H1 (cell line): ENCODE results near the gene KIR3DL3. TPM values are rescaled to one million over a fixed set of nuclear protein-coding genes. Genes with fewer than 3 reads are reported as not detected.

Experiments used
- CTCF ChIA-PET: fragments of 300-600 bp; sonication (Branson Sonifier 250); formaldehyde crosslinking; loops from one replicate; lab custom pipeline; 2021; ENCODE audit not compliant: partially characterized antibody; lab: Charles Lee
- POLR2A ChIA-PET: fragments of 300-600 bp; sonication (Branson Sonifier 250); formaldehyde crosslinking; loops from one replicate; lab custom pipeline; 2021; ENCODE audit warnings: inconsistent platforms; ENCODE audit not compliant: partially characterized antibody; lab: Charles Lee
- DNase-seq, 2 experiments: peaks; one replicate each; pipeline versions ENCODE4 v3.0.0 to v3.0.0-alpha.2; 2010 to 2022; ENCODE audit warnings: low spot score in 2 of 2, low read depth in 1 of 2, mixed read lengths in 1 of 2
- FAIRE-seq: peaks from 2 replicates; lab custom pipeline; 2011; peaks lifted over from hg19 to GRCh38; lab: Jason Lieb, UNC
- H2AFZ ChIP-seq: 2 replicates; pipeline ENCODE4 v1.8.1; 2012; ENCODE audit warnings: low read length, inconsistent platforms
- H2AK5ac ChIP-seq: 2 replicates; pipeline ENCODE4 v1.6.1; 2013; ENCODE audit warnings: low read depth, low read length
- H2BK120ac ChIP-seq: replicated peaks from 2 replicates; pipeline ENCODE3; 2013; ENCODE audit warnings: low read depth, low read length, inconsistent platforms
- H2BK12ac ChIP-seq: 2 replicates; pipeline ENCODE4 v1.6.1; 2013; ENCODE audit warnings: low read depth, low read length
- H2BK15ac ChIP-seq: 2 replicates; pipeline ENCODE4 v1.6.1; 2013; ENCODE audit warnings: low read length
- H2BK20ac ChIP-seq: 2 replicates; pipeline ENCODE4 v1.6.1; 2013; ENCODE audit warnings: low read length
- H2BK5ac ChIP-seq: 2 replicates; pipeline ENCODE4 v1.6.1; 2013; ENCODE audit warnings: low read depth, low read length
- H3K14ac ChIP-seq: 2 replicates; pipeline ENCODE4 v1.6.1; 2013; ENCODE audit warnings: inconsistent platforms; ENCODE audit not compliant: insufficient read length
- H3K18ac ChIP-seq: 2 replicates; pipeline ENCODE4 v1.6.1; 2013; ENCODE audit warnings: low read length; ENCODE audit errors: extremely low read depth
- H3K23ac ChIP-seq: 2 replicates; pipeline ENCODE4 v1.6.1; 2013; ENCODE audit warnings: inconsistent platforms; ENCODE audit not compliant: insufficient read length
- H3K23me2 ChIP-seq: 2 replicates; pipeline ENCODE4 v1.6.1; 2013; ENCODE audit warnings: low read depth, low read length
- H3K27ac ChIP-seq: 2 replicates; pipeline ENCODE4 v1.6.1; 2011; ENCODE audit warnings: low read depth, low read length, inconsistent platforms
- H3K27me3 ChIP-seq, 4 experiments: replicated peaks in 1 of 4; 1 replicate in 1 of 4; 2 replicates in 3 of 4; pipeline versions ENCODE4 v1.6.1 to v1.8.1; 2011 to 2013; ENCODE audit warnings: low read length in 3 of 4, mild to moderate bottlenecking in 3 of 4, inconsistent platforms in 2 of 4, mixed read lengths in 2 of 4, moderate library complexity in 1 of 4; ENCODE audit not compliant: control insufficient read depth in 3 of 4, insufficient read depth in 3 of 4; ENCODE audit errors: extremely low read depth in 1 of 4
- H3K36me3 ChIP-seq, 4 experiments: 2 replicates each; pipeline versions ENCODE4 v1.6.1 to v1.8.1; 2011 to 2013; ENCODE audit warnings: mild to moderate bottlenecking in 4 of 4, low read length in 3 of 4, moderate library complexity in 2 of 4, control low read depth in 1 of 4, inconsistent platforms in 1 of 4; ENCODE audit not compliant: insufficient read depth in 4 of 4, control insufficient read depth in 2 of 4
- H3K4ac ChIP-seq: replicated peaks from 2 replicates; pipeline ENCODE3; 2013; ENCODE audit warnings: low read length, low read depth, mixed read lengths, inconsistent platforms; ENCODE audit not compliant: insufficient read length
- H3K4me1 ChIP-seq, 4 experiments: replicated peaks in 1 of 4; 1 replicate in 1 of 4; 2 replicates in 3 of 4; pipeline versions ENCODE4 v1.6.1 to v1.8.1; 2011 to 2013; ENCODE audit warnings: low read length in 3 of 4, inconsistent platforms in 2 of 4, mixed read lengths in 1 of 4; ENCODE audit not compliant: insufficient read depth in 4 of 4, control insufficient read depth in 3 of 4
- H3K4me2 ChIP-seq, 2 experiments: 2 replicates each; pipeline versions ENCODE4 v1.6.1 to v1.8.1; 2011 to 2013; ENCODE audit warnings: low read depth in 2 of 2, low read length in 2 of 2, control low read depth in 1 of 2, inconsistent platforms in 1 of 2, mild to moderate bottlenecking in 1 of 2; ENCODE audit not compliant: insufficient read depth in 1 of 2
- H3K4me3 ChIP-seq, 4 experiments: fragments of 200-600, 300-600 bp in 1 of 4; sonication (generic), shearing (Covaris generic), sonication (Bioruptor Twin) in 1 of 4; 2 replicates each; pipeline versions ENCODE4 v1.5.1 to v1.8.1; 2011 to 2016; ENCODE audit warnings: low read length in 4 of 4, low read depth in 3 of 4, control low read depth in 2 of 4, inconsistent platforms in 2 of 4, mild to moderate bottlenecking in 2 of 4, mixed read lengths in 1 of 4, moderate library complexity in 1 of 4; ENCODE audit not compliant: insufficient read depth in 2 of 4; ENCODE audit errors: extremely low read depth in 1 of 4
- H3K56ac ChIP-seq: replicated peaks from 2 replicates; pipeline ENCODE3; 2013; ENCODE audit warnings: low read depth, mild to moderate bottlenecking, mixed read lengths, low read length, inconsistent platforms; ENCODE audit not compliant: insufficient read length
- H3K79me1 ChIP-seq: 2 replicates; pipeline ENCODE4 v1.6.1; 2013; ENCODE audit warnings: low read depth, low read length, control low read depth
- H3K79me2 ChIP-seq, 2 experiments: 2 replicates each; pipeline versions ENCODE4 v1.6.1 to v1.8.1; 2012 to 2013; ENCODE audit warnings: low read length in 2 of 2, mild to moderate bottlenecking in 2 of 2, inconsistent platforms in 1 of 2; ENCODE audit not compliant: insufficient read depth in 2 of 2, control insufficient read depth in 1 of 2
- H3K9ac ChIP-seq, 4 experiments: replicated peaks in 1 of 4; 1 replicate in 1 of 4; 2 replicates in 3 of 4; pipeline versions ENCODE4 v1.6.1 to v1.8.1; 2011 to 2013; ENCODE audit warnings: low read depth in 3 of 4, low read length in 3 of 4, control low read depth in 2 of 4, mild to moderate bottlenecking in 2 of 4, moderate library complexity in 2 of 4, inconsistent platforms in 1 of 4; ENCODE audit errors: extremely low read depth in 1 of 4
- H3K9me3 ChIP-seq, 2 experiments: 2 replicates each; pipeline versions ENCODE4 v1.6.1 to v1.8.1; 2012 to 2013; ENCODE audit warnings: mild to moderate bottlenecking in 2 of 2, moderate library complexity in 2 of 2, control low read depth in 1 of 2, inconsistent platforms in 1 of 2, low read depth in 1 of 2, low read length in 1 of 2, mixed read lengths in 1 of 2; ENCODE audit not compliant: insufficient read depth in 2 of 2
- H4K20me1 ChIP-seq, 2 experiments: replicated peaks in 1 of 2; 2 replicates each; pipeline versions ENCODE3 to v1.8.1; 2011 to 2013; ENCODE audit warnings: inconsistent platforms in 2 of 2, low read length in 2 of 2, mild to moderate bottlenecking in 1 of 2; ENCODE audit not compliant: insufficient read depth in 2 of 2, control insufficient read depth in 1 of 2
- H4K5ac ChIP-seq: 2 replicates; pipeline ENCODE4 v1.6.1; 2013; ENCODE audit warnings: low read length, low read depth, mixed read lengths, inconsistent platforms; ENCODE audit not compliant: insufficient read length
- H4K8ac ChIP-seq: 2 replicates; pipeline ENCODE4 v1.8.0; 2013; ENCODE audit warnings: mild to moderate bottlenecking, moderate library complexity, low read length, inconsistent platforms; ENCODE audit not compliant: insufficient read depth; ENCODE audit errors: extremely low read depth
- H4K91ac ChIP-seq: replicated peaks from 2 replicates; pipeline ENCODE3; 2013; ENCODE audit warnings: low read length, mixed read lengths, inconsistent platforms; ENCODE audit not compliant: insufficient read length
- CHD2 ChIP-seq: IDR thresholded peaks from 2 replicates; pipeline ENCODE4 v1.6.1; 2012; ENCODE audit warnings: low read length, improper control_type of control experiment
- EZH2 ChIP-seq: fragments of 200-600 bp; sonication (generic); IDR thresholded peaks from 2 replicates; pipeline ENCODE4 v1.7.1; 2012; ENCODE audit warnings: low read depth, mild to moderate bottlenecking, moderate library complexity, low read length, inconsistent platforms; ENCODE audit not compliant: severe bottlenecking
- JUN ChIP-seq: IDR thresholded peaks from 2 replicates; pipeline ENCODE4 v1.6.1; 2011; ENCODE audit warnings: low read depth, mild to moderate bottlenecking, improper control_type of control experiment, low read length
- KDM4A ChIP-seq: IDR thresholded peaks from one replicate; pipeline ENCODE4 v1.7.1; 2012; ENCODE audit warnings: low read depth, mild to moderate bottlenecking, moderate library complexity, low read length, inconsistent platforms; ENCODE audit not compliant: severe bottlenecking
- NANOG ChIP-seq: IDR thresholded peaks from 2 replicates; pipeline ENCODE4 v1.6.1; 2011; ENCODE audit warnings: low read length, low read depth, mild to moderate bottlenecking, inconsistent platforms; ENCODE audit not compliant: insufficient read depth, poor library complexity, severe bottlenecking
- SIRT6 ChIP-seq: IDR thresholded peaks from one replicate; pipeline ENCODE4 v1.7.1; 2012; ENCODE audit warnings: low read length, inconsistent platforms
- SP4 ChIP-seq: IDR thresholded peaks from 2 replicates; pipeline ENCODE4 v1.6.1; 2012; ENCODE audit warnings: low read length, inconsistent platforms
- TAF1 ChIP-seq: IDR thresholded peaks from 2 replicates; pipeline ENCODE4 v1.6.1; 2011; ENCODE audit warnings: mild to moderate bottlenecking, low read depth, low read length
- TEAD4 ChIP-seq: IDR thresholded peaks from 2 replicates; pipeline ENCODE4 v1.6.1; 2012; ENCODE audit warnings: low read depth, low read length, inconsistent platforms, mixed read lengths
- YY1 ChIP-seq: IDR thresholded peaks from 2 replicates; pipeline ENCODE4 v1.6.1; 2011; ENCODE audit warnings: low read depth, mild to moderate bottlenecking, low read length
- ZNF274 ChIP-seq: IDR thresholded peaks from 2 replicates; pipeline ENCODE4 v1.7.0; 2012; ENCODE audit warnings: low read length, borderline replicate concordance; ENCODE audit errors: extremely low read depth
- WGBS, 2 experiments: shearing (Covaris generic) in 1 of 2; methylation state at CpG; one replicate each; pipeline versions ENCODE4 v1.1.6 to v1.1.7; 2013 to 2015; ENCODE audit warnings: low lambda C conversion rate in 2 of 2, mixed read lengths in 2 of 2, inconsistent platforms in 1 of 2, low coverage in 1 of 2, missing lambda C conversion rate in 1 of 2; ENCODE audit not compliant: insufficient replicate concordance in 2 of 2, insufficient coverage in 1 of 2, insufficient read length in 1 of 2; ENCODE audit errors: extremely low coverage in 1 of 2, missing lambda C conversion rate in 1 of 2; 5-methylcytosine and 5-hydroxymethylcytosine counted together
- long read RNA-seq, 2 experiments: library from RNA in 1 of 2; library from capped mRNA in 1 of 2; stranded (forward); transcript quantifications; one replicate each; pipeline ENCODE4 v2.0.0, GENCODE V29; 2021; ENCODE audit warnings: inconsistent platforms in 1 of 2
- polyA minus RNA-seq, 3 experiments: library from RNA; depleted of rRNA, polyadenylated mRNA; stranded (reverse); fragments of >200 nt; gene quantifications; 1 replicate in 2 of 3; 2 replicates in 1 of 3; pipeline ENCODE4 v1.2.3, GENCODE V29; 2011
- polyA plus RNA-seq, 7 experiments: library from polyadenylated mRNA; depleted of rRNA in 3 of 7; stranded (reverse) in 5 of 7; unstranded in 2 of 7; fragments of >200 nt in 5 of 7; fragments of 200-250 nt in 2 of 7; gene quantifications; 1 replicate in 5 of 7; 2 replicates in 1 of 7; 4 replicates in 1 of 7; pipeline versions ENCODE4 v1.2.1 to v1.2.3, GENCODE V29; 2011 to 2013; ENCODE audit warnings: missing spikeins in 2 of 7, mixed read lengths in 2 of 7
- total RNA-seq: library from RNA; stranded (reverse); fragmentation: NEBNext Ultra II Directional; extraction: Animal tissue kit (Norgen Biotek cat#: 25700); gene quantifications from 2 replicates; pipeline ENCODE4 v1.2.1, GENCODE V29; 2021
- TF ChIP-seq, protein P1 (sequence below): IDR thresholded peaks from 2 replicates; pipeline ENCODE4 v1.6.1; 2011; ENCODE audit warnings: low read length, improper control_type of control experiment

Gene KIR3DL3
- total RNA-seq: not detected in 2 replicates
- not detected in 2 replicates for polyA plus RNA-seq (2011; rRNA removed)
- not detected for polyA plus RNA-seq (2011; cell fraction: cytosol; rRNA removed)
- polyA plus RNA-seq (2011; cell fraction: nucleus; rRNA removed): not detected
- polyA plus RNA-seq (2012, experiment 1 of 2): not detected in 4 replicates
- not detected for polyA plus RNA-seq (2012, experiment 2 of 2)
- not detected for polyA plus RNA-seq (2013, experiment 1 of 2)
- polyA plus RNA-seq (2013, experiment 2 of 2): not detected
- polyA minus RNA-seq (2011; rRNA and poly(A)+ RNA removed): not detected in 2 replicates
- polyA minus RNA-seq (2011; cell fraction: cytosol; rRNA and poly(A)+ RNA removed): not detected
- not detected for polyA minus RNA-seq (2011; cell fraction: nucleus; rRNA and poly(A)+ RNA removed)
- long read RNA-seq, experiment 1: 0 reads
- long read RNA-seq, experiment 2: 0 reads

DNA sequence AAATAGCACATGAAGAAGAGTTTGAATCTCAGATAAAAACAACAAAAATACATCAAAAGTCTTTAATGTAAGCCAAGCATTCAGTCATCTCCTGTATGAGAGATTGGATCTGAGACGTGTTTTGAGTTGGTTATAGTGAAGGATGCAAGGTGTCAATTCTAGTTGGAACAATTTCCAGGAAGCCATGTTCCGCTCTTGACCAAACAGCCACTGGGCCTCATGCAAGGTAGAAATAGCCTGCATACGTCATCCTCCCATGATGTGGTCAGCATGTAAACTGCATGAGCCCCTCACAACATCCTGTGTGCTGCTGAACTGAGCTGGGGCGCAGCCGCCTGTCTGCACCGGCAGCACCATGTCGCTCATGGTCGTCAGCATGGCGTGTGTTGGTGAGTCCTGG, at the start of gene KIR3DL3:
TSS of gene KIR3DL3 (plus strand) at position 301 of the 400 bp plus-strand sequence. CDS start at position 356, 55 bp downstream.
- no peak within 1 kb of the TSS for H3K18ac ChIP-seq
- DNase-seq (no peak), FAIRE-seq (no peak)
- no peak within 1 kb of the TSS for H2AFZ ChIP-seq
- no peak within 1 kb of the TSS for H2BK5ac ChIP-seq
- H3K27me3 ChIP-seq: no peaks in the 10 kb centered on the region
- no peak within 1 kb of the TSS for H4K8ac ChIP-seq
- H3K79me2 ChIP-seq: no peaks in the 10 kb centered on the region
- H4K91ac ChIP-seq: no peak within 1 kb of the TSS
- H4K20me1 ChIP-seq: no peaks in the 10 kb centered on the region
- H2AK5ac ChIP-seq: no peak within 1 kb of the TSS
- ChIA-PET CTCF (no interaction called here), POLR2A (no interaction called here)
- H2BK120ac ChIP-seq: no peak within 1 kb of the TSS
- H3K36me3 ChIP-seq: peaks cover 0 to 4% (median 0%) of the 10 kb centered on the region in 4 experiments; a peak in 1 of 8 replicates
- H3K4me2 ChIP-seq: no peak within 1 kb of the TSS
- no peaks in the 10 kb centered on the region for H3K79me1 ChIP-seq
- no peak within 1 kb of the TSS for H3K4ac ChIP-seq
- no peak within 1 kb of the TSS for H4K5ac ChIP-seq
- no peak within 1 kb of the TSS for H3K9ac ChIP-seq
- H3K23ac ChIP-seq: no peak within 1 kb of the TSS
- H3K14ac ChIP-seq: no peak within 1 kb of the TSS
- no peak within 1 kb of the TSS for H3K27ac ChIP-seq
- TF ChIP-seq JUN (no peak), EZH2 (no peak), YY1 (no peak), KDM4A (no peak), TEAD4 (no peak), SIRT6 (no peak), TAF1 (no peak), NANOG (no peak), CHD2 (no peak), ZNF274 (no peak), SP4 (no peak)
- TF ChIP-seq, protein P1, sequence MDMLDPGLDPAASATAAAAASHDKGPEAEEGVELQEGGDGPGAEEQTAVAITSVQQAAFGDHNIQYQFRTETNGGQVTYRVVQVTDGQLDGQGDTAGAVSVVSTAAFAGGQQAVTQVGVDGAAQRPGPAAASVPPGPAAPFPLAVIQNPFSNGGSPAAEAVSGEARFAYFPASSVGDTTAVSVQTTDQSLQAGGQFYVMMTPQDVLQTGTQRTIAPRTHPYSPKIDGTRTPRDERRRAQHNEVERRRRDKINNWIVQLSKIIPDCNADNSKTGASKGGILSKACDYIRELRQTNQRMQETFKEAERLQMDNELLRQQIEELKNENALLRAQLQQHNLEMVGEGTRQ: no peak
- H3K23me2 ChIP-seq: no peaks in the 10 kb centered on the region
- no peak within 1 kb of the TSS for H3K56ac ChIP-seq
- peaks cover 66 to 68% of the 10 kb centered on the region in 2 experiments for H3K9me3 ChIP-seq
- H2BK20ac ChIP-seq: no peak within 1 kb of the TSS
- H3K4me1 ChIP-seq: no peaks in the 10 kb centered on the region
- H3K4me3 ChIP-seq: no peak within 1 kb of the TSS
- no peak within 1 kb of the TSS for H2BK15ac ChIP-seq
- no peak within 1 kb of the TSS for H2BK12ac ChIP-seq
- WGBS, 2 experiments: 65% methylated on average over 9 of the region's 9 CpGs; no CpG with 5 or more reads in 1 of the 2 experiments
